ENCODE results near the gene PIWIL1. TPM values are rescaled to one million over a fixed set of nuclear protein-coding genes. Genes with fewer than 3 reads are reported as not detected.

The PIWIL1 gene
- polyA plus RNA-seq, 1 of the 3 experiments (the other 2 are of a cell fraction), result 0.05 TPM

GRCh38 chr12:130364578-130364977 lies 26.9 kb downstream of the PIWIL1 start (continued):
- TF ChIP-seq, protein P1, sequence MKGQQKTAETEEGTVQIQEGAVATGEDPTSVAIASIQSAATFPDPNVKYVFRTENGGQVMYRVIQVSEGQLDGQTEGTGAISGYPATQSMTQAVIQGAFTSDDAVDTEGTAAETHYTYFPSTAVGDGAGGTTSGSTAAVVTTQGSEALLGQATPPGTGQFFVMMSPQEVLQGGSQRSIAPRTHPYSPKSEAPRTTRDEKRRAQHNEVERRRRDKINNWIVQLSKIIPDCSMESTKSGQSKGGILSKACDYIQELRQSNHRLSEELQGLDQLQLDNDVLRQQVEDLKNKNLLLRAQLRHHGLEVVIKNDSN (IDR thresholded peaks at IDR 0.05; ENCODE audit: borderline replicate concordance, low read depth), result no peak
- TF ChIP-seq, protein P2, sequence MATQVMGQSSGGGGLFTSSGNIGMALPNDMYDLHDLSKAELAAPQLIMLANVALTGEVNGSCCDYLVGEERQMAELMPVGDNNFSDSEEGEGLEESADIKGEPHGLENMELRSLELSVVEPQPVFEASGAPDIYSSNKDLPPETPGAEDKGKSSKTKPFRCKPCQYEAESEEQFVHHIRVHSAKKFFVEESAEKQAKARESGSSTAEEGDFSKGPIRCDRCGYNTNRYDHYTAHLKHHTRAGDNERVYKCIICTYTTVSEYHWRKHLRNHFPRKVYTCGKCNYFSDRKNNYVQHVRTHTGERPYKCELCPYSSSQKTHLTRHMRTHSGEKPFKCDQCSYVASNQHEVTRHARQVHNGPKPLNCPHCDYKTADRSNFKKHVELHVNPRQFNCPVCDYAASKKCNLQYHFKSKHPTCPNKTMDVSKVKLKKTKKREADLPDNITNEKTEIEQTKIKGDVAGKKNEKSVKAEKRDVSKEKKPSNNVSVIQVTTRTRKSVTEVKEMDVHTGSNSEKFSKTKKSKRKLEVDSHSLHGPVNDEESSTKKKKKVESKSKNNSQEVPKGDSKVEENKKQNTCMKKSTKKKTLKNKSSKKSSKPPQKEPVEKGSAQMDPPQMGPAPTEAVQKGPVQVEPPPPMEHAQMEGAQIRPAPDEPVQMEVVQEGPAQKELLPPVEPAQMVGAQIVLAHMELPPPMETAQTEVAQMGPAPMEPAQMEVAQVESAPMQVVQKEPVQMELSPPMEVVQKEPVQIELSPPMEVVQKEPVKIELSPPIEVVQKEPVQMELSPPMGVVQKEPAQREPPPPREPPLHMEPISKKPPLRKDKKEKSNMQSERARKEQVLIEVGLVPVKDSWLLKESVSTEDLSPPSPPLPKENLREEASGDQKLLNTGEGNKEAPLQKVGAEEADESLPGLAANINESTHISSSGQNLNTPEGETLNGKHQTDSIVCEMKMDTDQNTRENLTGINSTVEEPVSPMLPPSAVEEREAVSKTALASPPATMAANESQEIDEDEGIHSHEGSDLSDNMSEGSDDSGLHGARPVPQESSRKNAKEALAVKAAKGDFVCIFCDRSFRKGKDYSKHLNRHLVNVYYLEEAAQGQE (IDR thresholded peaks at IDR 0.05; ENCODE audit: low read depth, low read length), result no peak
- TF ChIP-seq JUND (IDR thresholded peaks at IDR 0.05) (no peak), MXI1 (IDR thresholded peaks at IDR 0.05; ENCODE audit: low read depth, low read length) (no peak), TEAD4 (IDR thresholded peaks at IDR 0.05; ENCODE audit: borderline replicate concordance, insufficient read depth) (no peak), MEF2A (IDR thresholded peaks at IDR 0.05; ENCODE audit: borderline replicate concordance, low read depth) (no peak)

GRCh38 chr12:130366159-130366558 lies 28.5 kb downstream of the PIWIL1 start:
- Histone ChIP-seq H3K9me2 (no peaks in the 10 kb centered on the region), H3K9ac (no peak overlapping the region), H3K79me2 (ENCODE audit: insufficient read depth) (no peaks in the 10 kb centered on the region), H3K4me2 (no peak overlapping the region), H3K4me1 (ENCODE audit: control insufficient read depth in 1 of 2, insufficient read depth in 2 of 2, low read depth in 1 of 2, low read length in 1 of 2) (peaks cover 0 to 4% of the 10 kb centered on the region in 2 experiments; a peak in 1 of 4 replicates), H2AFZ (ENCODE audit: low read depth) (no peak overlapping the region), H3K27me3 (ENCODE audit: insufficient read depth) (no peaks in the 10 kb centered on the region), H3K4me3 (ENCODE audit: low read depth in 2 of 2, low read length in 1 of 2) (no peak overlapping the region), H4K20me1 (ENCODE audit: insufficient read depth) (no peaks in the 10 kb centered on the region), H3K27ac (ENCODE audit: low read depth in 2 of 2, low read length in 1 of 2) (no peak overlapping the region), H3F3A (replicated peaks; ENCODE audit: insufficient read depth) (no peaks in the 10 kb centered on the region), H3K36me3 (replicated peaks in 1 of 2; ENCODE audit: control insufficient read depth in 1 of 2, insufficient read depth in 2 of 2, low read length in 1 of 2) (no peaks in the 10 kb centered on the region), H3K9me3 (no peaks in the 10 kb centered on the region)
- ChIA-PET POLR2A (no interaction called here), CTCF (no interaction called here)
- TF ChIP-seq SMC3 (IDR thresholded peaks at IDR 0.05; ENCODE audit: low read depth, low read length) (no peak), YY1 (IDR thresholded peaks at IDR 0.05; ENCODE audit: low read depth) (no peak), POLR2AphosphoS5 (IDR thresholded peaks at IDR 0.05; ENCODE audit: low read depth, low read length) (no peak)
- WGBS (ENCODE audit: low lambda C conversion rate), result 52% methylated on average over 7 of the region's 7 CpGs
- no peak for DNase-seq

- no peaks in the 10 kb centered on the region for H3K79me2 ChIP-seq (ENCODE audit: insufficient read depth)
- POLR2A ChIA-PET, result no interaction called here
- H3K4me1 ChIP-seq (ENCODE audit: control insufficient read depth in 1 of 2, insufficient read depth in 2 of 2, low read depth in 1 of 2, low read length in 1 of 2), result peaks cover 0 to 4% of the 10 kb centered on the region in 2 experiments; a peak in 1 of 4 replicates
- H3K27me3 ChIP-seq (ENCODE audit: insufficient read depth), result no peaks in the 10 kb centered on the region
- H2AFZ ChIP-seq (ENCODE audit: low read depth), result no peak overlapping the region
- no peak for DNase-seq
- H4K20me1 ChIP-seq (ENCODE audit: insufficient read depth), result no peaks in the 10 kb centered on the region
- no peaks in the 10 kb centered on the region for H3K36me3 ChIP-seq (replicated peaks in 1 of 2; ENCODE audit: control insufficient read depth in 1 of 2, insufficient read depth in 2 of 2, low read length in 1 of 2)
- no peaks in the 10 kb centered on the region for H3F3A ChIP-seq (replicated peaks; ENCODE audit: insufficient read depth)
- CTCF ChIA-PET, result no interaction called here
- no peak overlapping the region for H3K9ac ChIP-seq
- no peak overlapping the region for H3K27ac ChIP-seq (ENCODE audit: low read depth in 2 of 2, low read length in 1 of 2)
- 15% methylated on average over 2 of the region's 2 CpGs for WGBS (ENCODE audit: low lambda C conversion rate)
- no peak overlapping the region for H3K4me2 ChIP-seq
- 0 out of 2 replicates have a peak, but pooled peaks cover 3% of the 10 kb centered on the region for H3K9me3 ChIP-seq
- H3K9me2 ChIP-seq, result no peaks in the 10 kb centered on the region
- H3K4me3 ChIP-seq (ENCODE audit: low read depth in 2 of 2, low read length in 1 of 2), result no peak overlapping the region
- TF ChIP-seq POLR2AphosphoS5 (IDR thresholded peaks at IDR 0.05; ENCODE audit: low read depth, low read length) (no peak), FOXM1 (IDR thresholded peaks at IDR 0.05; ENCODE audit: low read depth) (no peak), RAD21 (IDR thresholded peaks at IDR 0.05; ENCODE audit: low read length) (no peak), CHD2 (IDR thresholded peaks at IDR 0.05; ENCODE audit: low read length, partially characterized antibody) (no peak), RXRA (IDR thresholded peaks at IDR 0.05; ENCODE audit: borderline replicate concordance, low read depth) (no peak), NRF1 (IDR thresholded peaks at IDR 0.05; ENCODE audit: low read depth, low read length) (no peak), FOSL2 (IDR thresholded peaks at IDR 0.05; ENCODE audit: borderline replicate concordance, low read depth) (no peak), EP300 (IDR thresholded peaks at IDR 0.05; ENCODE audit: borderline replicate concordance in 1 of 2, low read depth in 1 of 2, low read length in 1 of 2) (no peak), SIN3A (IDR thresholded peaks at IDR 0.05; ENCODE audit: borderline replicate concordance, low read depth, low read length) (no peak)
- TF ChIP-seq, protein P1 (IDR thresholded peaks at IDR 0.05; ENCODE audit: borderline replicate concordance, low read depth), result no peak
- TF ChIP-seq, protein P2 (IDR thresholded peaks at IDR 0.05; ENCODE audit: low read depth, low read length), result no peak
Observed at GRCh38 chr12:130367003-130367402, 29.3 kb downstream of the PIWIL1 start.
